Stimulated activated CD4-positive, alpha-beta T cell treated with anti-CD3 and anti-CD28 coated beads, Interleukin-12 subunit alpha, Interleukin-12 subunit beta, amount 100 ng/mL, for 4 hours (primary cell): Measurements from ENCODE around the gene NKTR.

Experiments
- DNase-seq: peaks from one replicate; pipeline ENCODE4 v3.0.0-alpha.2; 2020

Gene NKTR

DNA sequence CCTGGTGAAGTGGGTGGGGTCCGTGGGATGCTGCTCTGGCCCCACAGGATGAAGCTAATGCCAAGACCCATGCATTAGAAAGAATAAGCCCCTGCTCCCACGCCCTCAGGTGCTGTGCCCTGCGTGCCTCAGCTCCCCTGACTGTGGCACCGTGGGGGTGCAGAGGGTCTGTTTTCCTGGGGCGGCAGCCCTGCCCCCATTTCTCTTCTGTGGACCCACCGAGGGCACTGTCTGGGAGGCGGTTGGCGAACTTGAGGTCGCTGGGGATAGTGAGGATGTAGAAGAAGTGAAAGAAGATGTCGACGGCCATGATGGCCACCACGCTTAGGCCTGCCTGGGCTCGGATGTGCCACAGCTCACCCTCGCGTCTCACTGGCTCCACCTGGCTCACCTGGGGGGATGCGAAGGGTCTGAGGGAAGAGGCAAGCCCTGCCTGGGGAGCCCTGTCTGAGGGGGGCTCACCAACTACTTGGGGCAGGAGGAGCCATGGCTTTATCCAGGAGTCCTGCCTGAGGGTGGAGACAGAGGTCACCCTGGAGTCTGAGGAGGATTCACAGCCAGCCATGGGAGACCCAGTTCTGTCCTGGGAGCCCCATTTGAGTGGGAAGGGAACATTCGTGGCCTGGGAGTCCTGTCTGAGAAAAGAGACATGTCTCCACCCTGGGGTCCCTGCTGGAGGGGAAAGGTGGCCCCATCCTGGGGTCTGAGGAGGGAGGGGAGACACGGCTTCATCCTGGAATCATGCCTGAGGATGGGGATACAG is 97.0 kb downstream of the NKTR start:
- DNase-seq: no peak
